HepG2 (cell line): Measurements from ENCODE around the gene NSL1. TPM values are rescaled to one million over a fixed set of nuclear protein-coding genes. Genes with fewer than 3 reads are reported as not detected.
A peak's percentile ranks its signal among the peaks of the same experiment; 100 is the strongest.

ENCODE experiments used
- AGO2 ChIP-seq: fragments of 200-400 bp; formaldehyde crosslinking; optimal IDR thresholded peaks from 2 replicates; pipeline ENCODE3; 2017; ENCODE audit warnings: mild to moderate bottlenecking, low read depth, low read length, moderate library complexity
- ARNT2 ChIP-seq: sonication (generic); formaldehyde crosslinking; IDR thresholded peaks from 2 replicates; pipeline ENCODE4 v1.8.0; 2022; ENCODE audit warnings: mild to moderate bottlenecking, low read depth, missing genetic modification reagents, moderate library complexity
- ELF3 ChIP-seq: IDR thresholded peaks from 2 replicates; pipeline ENCODE4 v1.6.1; 2016; ENCODE audit warnings: missing genetic modification reagents, missing compliant biosample characterization
- GFI1 ChIP-seq: sonication (generic); formaldehyde crosslinking; IDR thresholded peaks from 2 replicates; pipeline ENCODE4 v1.5.0; 2020; ENCODE audit warnings: missing genetic modification reagents, mild to moderate bottlenecking, borderline replicate concordance
- GLI4 ChIP-seq: sonication (generic); formaldehyde crosslinking; IDR thresholded peaks from 2 replicates; pipeline ENCODE4 v1.5.1; 2020; ENCODE audit warnings: missing genetic modification reagents, mild to moderate bottlenecking, moderate library complexity, borderline replicate concordance
- HNRNPLL ChIP-seq: fragments of 200-400 bp; formaldehyde crosslinking; IDR thresholded peaks from 2 replicates; pipeline ENCODE4 v1.6.1; 2017; ENCODE audit warnings: mild to moderate bottlenecking, low read depth, low read length; ENCODE audit not compliant: poor library complexity, severe bottlenecking
- NFE2 ChIP-seq: sonication (generic); formaldehyde crosslinking; IDR thresholded peaks from 2 replicates; pipeline ENCODE4 v1.4.0; 2020; ENCODE audit warnings: missing genetic modification reagents
- NR2F2 ChIP-seq: IDR thresholded peaks from 2 replicates; pipeline ENCODE4 v1.6.1; 2012; ENCODE audit warnings: low read depth, inconsistent platforms, borderline replicate concordance
- RELA ChIP-seq: sonication (generic); formaldehyde crosslinking; IDR thresholded peaks from 2 replicates; pipeline ENCODE4 v1.4.0; 2020; ENCODE audit warnings: missing genetic modification reagents
- TFDP1 ChIP-seq: IDR thresholded peaks from 2 replicates; pipeline ENCODE4 v1.6.1; 2016; ENCODE audit warnings: missing compliant biosample characterization, missing genetic modification reagents, borderline replicate concordance
- THYN1 ChIP-seq: sonication (generic); formaldehyde crosslinking; IDR thresholded peaks from 2 replicates; pipeline ENCODE4 v1.8.1; 2023; ENCODE audit warnings: low read depth, mild to moderate bottlenecking, moderate library complexity, missing genetic modification reagents, borderline replicate concordance
- TSC22D2 ChIP-seq: sonication (generic); formaldehyde crosslinking; IDR thresholded peaks from 2 replicates; pipeline ENCODE4 v1.5.1; 2020; ENCODE audit warnings: missing genetic modification reagents, mild to moderate bottlenecking, borderline replicate concordance
- ZNF160 ChIP-seq: sonication (generic); formaldehyde crosslinking; IDR thresholded peaks from 2 replicates; pipeline ENCODE4 v1.8.0; 2022; ENCODE audit warnings: mild to moderate bottlenecking, inconsistent platforms, missing genetic modification reagents
- ZNF296 ChIP-seq: sonication (generic); formaldehyde crosslinking; conservative IDR thresholded peaks from 2 replicates; pipeline ENCODE4 v1.5.0; 2020; ENCODE audit warnings: mild to moderate bottlenecking, missing genetic modification reagents
- ZNF549 ChIP-seq: sonication (generic); formaldehyde crosslinking; IDR thresholded peaks from 2 replicates; pipeline ENCODE4 v1.5.0; 2020; ENCODE audit warnings: missing genetic modification reagents
- ZNF607 ChIP-seq: sonication (generic); formaldehyde crosslinking; IDR thresholded peaks from 2 replicates; pipeline ENCODE4 v1.5.1; 2020; ENCODE audit warnings: missing genetic modification reagents, mild to moderate bottlenecking, borderline replicate concordance
- ZNF614 ChIP-seq: IDR thresholded peaks from 2 replicates; pipeline ENCODE4 v1.6.1; 2018; ENCODE audit warnings: missing biosample characterization, missing genetic modification reagents, inconsistent platforms, borderline replicate concordance
- ZNF616 ChIP-seq: sonication (generic); formaldehyde crosslinking; IDR thresholded peaks from 2 replicates; pipeline ENCODE4 v1.5.0; 2020; ENCODE audit warnings: low read depth, mild to moderate bottlenecking, missing genetic modification reagents
- ZNF83 ChIP-seq: sonication (generic); formaldehyde crosslinking; IDR thresholded peaks from 2 replicates; pipeline ENCODE4 v1.4.0; 2020; ENCODE audit warnings: missing genetic modification reagents, mild to moderate bottlenecking, borderline replicate concordance
- ZNF841 ChIP-seq: sonication (generic); formaldehyde crosslinking; IDR thresholded peaks from 2 replicates; pipeline ENCODE4 v1.8.1; 2023; ENCODE audit warnings: missing genetic modification reagents, borderline replicate concordance
- ZNF878 ChIP-seq: sonication (generic); formaldehyde crosslinking; IDR thresholded peaks from 2 replicates; pipeline ENCODE4 v1.8.1; 2023; ENCODE audit warnings: mild to moderate bottlenecking, missing genetic modification reagents, moderate library complexity
- ZSCAN9 ChIP-seq: IDR thresholded peaks from 2 replicates; pipeline ENCODE4 v1.6.1; 2016; ENCODE audit warnings: borderline replicate concordance
- polyA plus RNA-seq, 8 experiments: library from polyadenylated mRNA; depleted of rRNA in 3 of 8; stranded (reverse) in 7 of 8; unstranded in 1 of 8; fragments of >200 nt; fragmentation: Illumina TruSeq in 4 of 8; extraction: Trizol in 4 of 8; gene quantifications; 2 replicates each; pipeline versions ENCODE4 v1.2.1 to v1.2.3, GENCODE V29; 2011 to 2016; ENCODE audit warnings: low read depth in 4 of 8, missing spikeins in 1 of 8, mixed read lengths in 1 of 8; ENCODE audit not compliant: insufficient read depth in 1 of 8
- total RNA-seq, 5 experiments: library from RNA; depleted of rRNA; stranded (reverse); fragments of >200 nt; fragmentation: Illumina TruSeq; extraction: Trizol; gene quantifications; 2 replicates each; pipeline ENCODE4 v1.2.3, GENCODE V29; 2016; ENCODE audit warnings: low read depth in 1 of 5
- TF ChIP-seq, protein P1 (sequence below): sonication (generic); formaldehyde crosslinking; IDR thresholded peaks from 2 replicates; pipeline ENCODE4 v1.8.0; 2022; ENCODE audit warnings: mild to moderate bottlenecking, missing genetic modification reagents, moderate library complexity
- TF ChIP-seq, protein P2 (sequence below), 2 experiments: sonication (generic) in 1 of 2; formaldehyde crosslinking in 1 of 2; IDR thresholded peaks; 2 replicates each; pipeline versions ENCODE4 v1.4.0 to v1.6.1; 2016 to 2020; ENCODE audit warnings: borderline replicate concordance in 1 of 2, low read depth in 1 of 2, mild to moderate bottlenecking in 1 of 2, missing genetic modification reagents in 1 of 2

The NSL1 gene
- total and polyA plus RNA-seq, 2 of the 13 experiments (the other 11 are each of a cell fraction or from before 2014, with no cell fraction given) = 34.5 to 77.4 TPM

DNA sequence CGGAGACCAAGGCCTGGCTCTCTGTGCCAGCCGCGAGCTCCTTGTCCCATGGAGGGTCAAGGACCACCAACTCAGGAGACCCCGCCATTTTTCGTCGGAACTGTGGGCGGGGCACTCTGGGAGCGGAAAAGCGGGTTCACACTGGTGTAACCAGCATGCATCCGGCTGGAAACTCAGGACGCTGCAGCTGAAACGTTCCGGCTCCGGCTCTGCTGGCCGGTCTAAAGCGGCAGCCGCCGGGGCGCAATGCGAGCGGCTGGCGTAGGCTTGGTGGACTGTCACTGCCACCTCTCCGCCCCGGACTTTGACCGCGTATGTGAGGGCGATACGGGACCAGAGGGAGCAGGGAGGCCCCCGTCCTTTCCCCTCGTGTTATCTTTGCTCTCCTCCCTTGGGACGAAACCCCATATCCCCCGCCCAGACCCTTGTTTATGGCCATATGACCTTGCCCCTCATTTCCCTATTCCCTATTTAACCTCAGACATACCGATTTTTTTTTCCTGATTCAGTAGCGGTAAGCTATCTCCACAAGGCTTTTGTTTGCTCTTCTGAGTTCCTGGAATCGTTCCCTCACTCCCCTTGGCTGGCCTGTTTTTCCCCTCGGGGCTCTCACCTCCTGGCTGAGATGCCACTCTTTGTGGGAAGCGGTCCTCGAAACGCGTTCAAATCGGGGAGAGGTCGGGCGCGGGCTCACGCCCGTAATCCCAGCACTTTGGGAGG, at the start of gene NSL1, which contains the start of gene TATDN3 (continued):
- TF ChIP-seq, protein P1, sequence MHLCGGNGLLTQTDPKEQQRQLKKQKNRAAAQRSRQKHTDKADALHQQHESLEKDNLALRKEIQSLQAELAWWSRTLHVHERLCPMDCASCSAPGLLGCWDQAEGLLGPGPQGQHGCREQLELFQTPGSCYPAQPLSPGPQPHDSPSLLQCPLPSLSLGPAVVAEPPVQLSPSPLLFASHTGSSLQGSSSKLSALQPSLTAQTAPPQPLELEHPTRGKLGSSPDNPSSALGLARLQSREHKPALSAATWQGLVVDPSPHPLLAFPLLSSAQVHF (CRISPR knock-in tag) = peak; percentile 64; the same call in 1 of the 2 replicates
- TF ChIP-seq ZNF878 (CRISPR knock-in tag) = peak; percentile 64; the same call in 1 of the 2 replicates
- TF ChIP-seq AGO2 = no peak
- no peak for TF ChIP-seq ZNF296 (CRISPR knock-in tag)
- TF ChIP-seq ELF3 (CRISPR knock-in tag) = peak; percentile 88
- peak; percentile 87 for TF ChIP-seq RELA (CRISPR knock-in tag)
- TF ChIP-seq NR2F2 = peak; percentile 66
- peak; percentile 57; the same call in 1 of the 2 replicates for TF ChIP-seq GLI4
- TF ChIP-seq ZNF616 (CRISPR knock-in tag) = no peak; the same call in 1 of the 2 replicates
- peak; percentile 89 for TF ChIP-seq TFDP1 (CRISPR knock-in tag)
- TF ChIP-seq GFI1 (CRISPR knock-in tag) = peak; percentile 83
- TF ChIP-seq THYN1 (CRISPR knock-in tag) = no peak
- TF ChIP-seq HNRNPLL = peak; percentile 94
- peak; percentile 99 for TF ChIP-seq ZNF614 (CRISPR knock-in tag)
- TF ChIP-seq ZSCAN9 (CRISPR knock-in tag) = peak; percentile 97
- peak; percentile 88; the same call in 1 of the 2 replicates for TF ChIP-seq ZNF83 (CRISPR knock-in tag)
- no peak for TF ChIP-seq NFE2 (CRISPR knock-in tag)
- TF ChIP-seq ZNF549 = peak; percentile 77
- no peak for TF ChIP-seq ZNF160
- peak; percentile 13; the same call in 1 of the 2 replicates for TF ChIP-seq ZNF607
- TF ChIP-seq, protein P2, sequence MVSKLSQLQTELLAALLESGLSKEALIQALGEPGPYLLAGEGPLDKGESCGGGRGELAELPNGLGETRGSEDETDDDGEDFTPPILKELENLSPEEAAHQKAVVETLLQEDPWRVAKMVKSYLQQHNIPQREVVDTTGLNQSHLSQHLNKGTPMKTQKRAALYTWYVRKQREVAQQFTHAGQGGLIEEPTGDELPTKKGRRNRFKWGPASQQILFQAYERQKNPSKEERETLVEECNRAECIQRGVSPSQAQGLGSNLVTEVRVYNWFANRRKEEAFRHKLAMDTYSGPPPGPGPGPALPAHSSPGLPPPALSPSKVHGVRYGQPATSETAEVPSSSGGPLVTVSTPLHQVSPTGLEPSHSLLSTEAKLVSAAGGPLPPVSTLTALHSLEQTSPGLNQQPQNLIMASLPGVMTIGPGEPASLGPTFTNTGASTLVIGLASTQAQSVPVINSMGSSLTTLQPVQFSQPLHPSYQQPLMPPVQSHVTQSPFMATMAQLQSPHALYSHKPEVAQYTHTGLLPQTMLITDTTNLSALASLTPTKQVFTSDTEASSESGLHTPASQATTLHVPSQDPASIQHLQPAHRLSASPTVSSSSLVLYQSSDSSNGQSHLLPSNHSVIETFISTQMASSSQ (IDR thresholded peaks at IDR 0.05; ENCODE audit: low read depth) = no peak; the same call in 1 of the 2 replicates
- TF ChIP-seq, protein P2 (CRISPR knock-in tag; IDR thresholded peaks at IDR 0.05; ENCODE audit: borderline replicate concordance) = peak; percentile 88
- TF ChIP-seq TSC22D2 = peak; percentile 83; the same call in 1 of the 2 replicates
- peak; percentile 82 for TF ChIP-seq ARNT2 (CRISPR knock-in tag)
- peak; percentile 70; the same call in 1 of the 2 replicates for TF ChIP-seq ZNF841
